Stimulated activated CD8-positive, alpha-beta memory T cell treated with anti-CD3 and anti-CD28 coated beads, Interleukin-2, amount 100 ng/mL, for 1 hour (primary cell): ENCODE data around the gene MTCH2.
A peak's percentile ranks its signal among the peaks of the same experiment; 100 is the strongest.
"Not testable (repeated sequence)": the region's sequence is repeated elsewhere in the genome, so short reads cannot be mapped to it uniquely, and the experiment has no call there.

Source experiments
- DNase-seq, 2 donors: peaks; one replicate each; pipeline ENCODE4 v3.0.0-alpha.2; 2020; ENCODE audit warnings: low read depth in 2 of 2

The MTCH2 gene

DNA sequence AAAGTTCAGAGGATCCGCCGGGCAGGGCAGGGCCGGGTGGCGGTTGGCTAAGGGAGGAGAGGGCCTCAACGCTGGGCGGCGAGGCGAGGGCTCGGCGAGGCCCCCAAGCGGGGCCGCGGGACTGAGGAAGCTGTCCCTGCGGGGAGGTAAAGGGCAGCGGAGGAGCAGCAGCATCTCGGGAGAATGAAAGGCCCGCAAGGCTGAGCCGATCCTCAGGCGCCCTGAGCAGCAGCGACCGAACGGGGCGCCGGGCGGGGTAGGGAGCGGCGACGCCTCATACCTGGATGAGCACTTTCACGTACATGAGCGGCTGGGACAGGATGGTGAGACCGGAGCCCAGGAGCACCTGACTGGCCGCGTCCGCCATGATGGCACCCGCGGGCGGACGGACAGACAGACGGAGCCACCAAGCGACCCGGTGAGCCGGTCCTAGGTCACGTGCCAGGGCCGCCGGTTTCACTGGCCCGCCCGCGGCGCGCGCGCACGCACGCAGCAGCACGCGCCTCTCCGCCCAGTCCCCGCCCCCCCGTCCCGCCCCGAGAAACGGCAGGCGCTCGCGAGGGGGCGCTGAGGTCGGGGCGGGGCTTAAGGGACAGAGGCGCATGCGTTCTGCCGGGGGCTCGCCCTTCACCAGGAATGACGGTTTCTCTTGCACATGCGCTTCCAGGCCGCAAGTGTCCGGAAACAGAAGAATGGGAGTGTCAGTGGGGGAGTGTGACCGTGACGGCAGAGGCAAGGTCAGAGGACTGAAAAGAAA is at the start of gene MTCH2:
Gene MTCH2, minus strand, starts transcription at position 461 of the 757 bp plus-strand sequence. Its CDS starts 94 bp downstream, at position 367.
- peak; percentile 92 to 95 for DNase-seq

DNA sequence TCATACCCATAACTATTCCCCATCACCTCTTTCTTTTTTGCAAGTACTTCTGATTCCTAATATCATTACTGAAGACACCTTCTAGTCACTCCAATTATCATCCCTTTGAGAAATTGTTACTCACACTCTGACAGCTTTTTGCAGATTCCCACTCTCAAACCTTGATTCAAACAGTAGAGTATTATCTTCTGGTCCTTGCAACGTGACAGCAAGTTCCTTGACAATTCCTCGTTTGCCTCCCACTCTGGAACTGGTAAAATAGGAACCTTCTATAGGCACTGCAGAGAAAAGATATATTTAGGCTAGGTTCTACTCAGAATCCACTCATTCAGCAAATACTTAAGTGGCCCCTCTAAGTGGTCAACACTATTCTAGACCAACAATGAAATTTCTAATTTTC is 49.6 kb upstream of the MTCH2 start:
- no peak for DNase-seq

DNA sequence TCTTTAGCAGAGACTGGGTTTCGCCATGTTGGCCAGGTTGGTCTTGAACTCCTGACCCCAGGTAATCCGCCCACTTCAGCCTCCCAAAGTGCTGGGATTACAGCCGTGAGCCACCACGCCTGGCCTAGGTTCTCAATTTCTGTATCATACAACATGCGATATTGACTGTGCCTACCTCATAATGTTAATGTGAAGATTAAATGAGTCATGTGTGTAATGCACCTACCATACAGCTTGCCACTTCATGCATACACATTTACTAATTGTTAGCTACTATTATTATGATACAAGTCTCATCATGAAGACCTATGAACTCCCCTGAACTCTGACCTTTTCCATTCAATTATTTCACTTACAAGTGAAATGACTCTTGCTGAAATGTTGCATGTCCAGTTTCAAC is 47.1 kb upstream of the MTCH2 start:
- DNase-seq = no peak

GRCh38 chr11:47688991-47689390 is 46.6 kb upstream of the MTCH2 start:
- no peak for DNase-seq

GRCh38 chr11:47688111-47688510 is 45.8 kb upstream of the MTCH2 start:
- DNase-seq = no peak

DNA sequence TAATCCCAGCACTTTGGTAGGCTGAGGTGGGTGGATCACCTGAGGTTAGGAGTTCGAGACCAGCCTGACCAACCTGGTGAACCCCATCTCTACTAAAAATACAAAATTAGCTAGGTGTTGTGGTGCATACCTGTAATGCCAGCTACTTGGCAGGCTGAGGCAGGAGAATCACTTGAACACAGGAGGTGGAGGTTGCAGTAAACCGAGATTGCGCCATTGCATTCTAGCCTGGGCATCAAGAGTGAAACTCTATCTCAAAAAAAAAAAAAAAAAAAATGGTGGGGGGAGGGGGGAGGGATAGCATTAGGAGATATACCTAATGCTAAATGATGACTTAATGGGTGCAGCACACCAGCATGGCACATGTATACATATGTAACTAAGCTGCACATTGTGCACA is 44.3 kb upstream of the MTCH2 start:
- not testable (repeated sequence) for DNase-seq

GRCh38 chr11:47686151-47686550 is 43.8 kb upstream of the MTCH2 start:
- no peak for DNase-seq

- DNase-seq = no peak
Measured at GRCh38 chr11:47675851-47676250, 33.5 kb upstream of the MTCH2 start.

DNA sequence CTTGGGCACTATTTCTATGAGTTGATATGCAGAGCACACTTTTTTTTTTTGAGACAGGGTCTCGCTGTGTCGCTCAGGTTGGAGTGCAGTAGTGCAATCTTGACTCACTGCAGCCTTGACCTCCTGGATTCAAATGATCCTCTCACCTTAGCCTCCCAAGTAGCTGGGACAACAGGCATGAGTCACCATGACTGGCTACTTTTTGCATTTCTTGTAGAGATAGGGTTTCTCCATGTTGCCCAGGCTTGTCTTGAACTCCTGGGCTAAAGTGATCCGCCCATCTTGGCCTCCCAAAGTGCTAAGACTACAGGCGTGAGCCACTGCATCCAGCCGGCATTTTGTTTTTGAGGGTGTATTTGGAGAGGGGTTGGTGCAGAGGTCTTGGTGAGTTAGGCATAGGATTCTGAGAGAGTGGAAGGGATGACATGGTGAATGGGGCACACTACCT is 29.9 kb upstream of the MTCH2 start:
- DNase-seq = no peak

- DNase-seq = no peak
Measured at GRCh38 chr11:47669856-47670255, 27.5 kb upstream of the MTCH2 start.

DNA sequence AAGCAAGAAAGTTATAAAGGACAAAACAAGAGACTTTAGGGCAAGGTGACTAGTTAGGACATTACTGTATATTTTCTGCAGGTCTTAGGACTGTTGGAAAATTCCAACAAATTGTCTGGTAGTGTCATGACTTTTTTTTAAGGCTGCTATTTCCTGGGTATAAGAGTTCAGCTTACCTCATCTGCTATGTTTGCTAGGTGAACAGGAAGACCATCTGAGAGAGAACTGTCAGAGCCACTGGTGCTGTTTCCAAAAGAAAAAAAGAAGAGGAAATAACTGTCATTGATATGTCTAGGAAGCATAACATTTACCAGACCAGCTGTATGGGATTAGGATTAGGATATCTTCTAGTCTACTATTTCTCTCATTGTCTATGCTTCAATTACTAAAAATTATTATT is 26.3 kb upstream of the MTCH2 start:
- DNase-seq = no peak

DNA sequence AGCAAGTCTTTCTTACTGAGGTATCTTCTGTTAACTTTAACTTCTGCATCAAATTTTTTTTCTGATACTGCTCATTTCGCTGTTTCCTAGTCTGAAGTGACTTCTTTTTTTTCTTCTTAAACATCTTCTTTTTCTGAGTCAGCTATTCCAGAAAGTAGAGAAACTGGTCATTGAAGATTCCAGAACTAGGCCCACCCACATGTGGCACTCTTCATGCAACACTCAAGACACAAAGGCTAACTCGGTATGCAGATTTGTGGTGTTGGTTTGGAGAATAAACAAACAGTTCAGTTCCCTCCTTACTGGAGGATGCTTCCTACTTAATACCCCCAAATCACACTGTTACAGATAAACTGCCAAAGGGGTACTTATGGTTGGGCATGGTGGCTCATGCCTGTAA is 25.2 kb upstream of the MTCH2 start:
- DNase-seq = no peak

GRCh38 chr11:47667135-47667534 is 24.8 kb upstream of the MTCH2 start:
- no peak for DNase-seq

- not testable (repeated sequence) for DNase-seq
Measured at GRCh38 chr11:47664936-47665335, 22.6 kb upstream of the MTCH2 start.

- DNase-seq = no peak
Measured at GRCh38 chr11:47661245-47661644, 18.9 kb upstream of the MTCH2 start.

DNA sequence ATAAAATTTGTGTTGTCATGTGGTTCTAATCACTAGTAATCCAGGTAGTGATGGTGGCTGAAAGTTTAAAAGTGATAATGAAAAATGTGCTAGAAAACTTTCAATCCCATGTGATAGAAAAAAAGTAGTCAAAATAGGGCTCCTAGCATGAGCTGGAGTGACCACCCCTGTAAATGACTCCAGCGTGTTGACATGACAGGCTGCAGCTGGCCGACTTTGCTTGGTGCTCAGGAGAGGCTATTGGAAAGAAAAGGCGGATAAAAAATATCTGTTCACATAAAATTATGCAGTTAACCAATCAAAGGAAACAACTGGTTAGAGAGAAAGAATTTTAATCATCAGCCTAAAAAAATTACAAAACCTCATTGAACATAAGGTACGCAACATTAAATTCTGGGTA is 16.9 kb upstream of the MTCH2 start:
- no peak for DNase-seq

DNA sequence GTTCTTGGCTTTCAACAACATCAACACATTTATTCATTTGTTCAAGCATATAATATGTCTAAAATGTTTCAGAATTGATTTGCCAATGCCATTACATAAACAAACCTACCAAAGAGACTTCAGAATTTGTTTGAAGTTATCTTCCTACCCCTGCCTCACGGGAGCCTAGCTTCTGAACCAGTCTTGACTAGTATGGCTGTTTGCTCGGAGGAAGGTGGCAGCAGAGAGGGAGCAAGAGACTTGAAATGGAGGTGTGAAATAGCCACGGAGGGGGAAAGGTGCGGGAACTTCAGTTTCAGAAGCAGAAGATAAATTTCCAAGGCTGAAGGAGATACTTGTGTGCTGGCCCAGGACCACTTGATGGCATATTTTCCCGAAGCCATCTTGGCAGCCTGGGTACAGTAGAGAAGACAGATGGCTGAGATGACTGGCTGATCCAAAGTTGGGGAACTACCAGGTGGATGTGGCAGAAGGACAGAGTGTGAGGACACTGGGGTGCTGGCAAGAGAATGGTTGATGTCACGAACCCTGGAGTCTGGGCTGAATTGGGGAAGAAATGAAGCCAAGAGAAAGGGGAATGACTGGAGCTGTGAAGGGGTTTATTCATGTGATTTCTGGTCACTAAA is 14.0 kb upstream of the MTCH2 start:
- no peak for DNase-seq

- no peak for DNase-seq
Measured at GRCh38 chr11:47651818-47652469, 9.6 kb upstream of the MTCH2 start.

- DNase-seq = no peak
Measured at GRCh38 chr11:47649276-47649675, 6.9 kb upstream of the MTCH2 start.

DNA sequence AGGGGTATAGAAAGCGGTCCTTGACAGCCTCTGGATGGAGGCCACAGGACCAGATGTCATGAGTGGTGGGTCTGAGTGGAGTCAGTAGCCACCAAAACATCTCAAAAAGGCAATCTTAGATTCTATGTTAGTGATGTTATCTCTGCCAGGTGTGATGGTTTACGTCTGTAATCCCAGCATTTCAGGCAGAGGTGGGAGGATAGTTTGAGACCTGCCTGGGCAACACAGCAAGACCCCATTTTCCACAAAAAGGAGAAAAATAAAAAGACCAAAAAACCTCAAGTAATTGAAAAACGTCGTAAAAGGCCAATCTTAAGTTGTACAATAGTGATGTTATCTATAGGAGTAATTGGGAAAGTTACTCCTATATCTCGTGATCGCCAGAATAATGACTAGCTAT is 3.7 kb upstream of the MTCH2 start:
- DNase-seq = no peak

- no peak for DNase-seq
Measured at GRCh38 chr11:47645500-47645899, 3.1 kb upstream of the MTCH2 start.

DNA sequence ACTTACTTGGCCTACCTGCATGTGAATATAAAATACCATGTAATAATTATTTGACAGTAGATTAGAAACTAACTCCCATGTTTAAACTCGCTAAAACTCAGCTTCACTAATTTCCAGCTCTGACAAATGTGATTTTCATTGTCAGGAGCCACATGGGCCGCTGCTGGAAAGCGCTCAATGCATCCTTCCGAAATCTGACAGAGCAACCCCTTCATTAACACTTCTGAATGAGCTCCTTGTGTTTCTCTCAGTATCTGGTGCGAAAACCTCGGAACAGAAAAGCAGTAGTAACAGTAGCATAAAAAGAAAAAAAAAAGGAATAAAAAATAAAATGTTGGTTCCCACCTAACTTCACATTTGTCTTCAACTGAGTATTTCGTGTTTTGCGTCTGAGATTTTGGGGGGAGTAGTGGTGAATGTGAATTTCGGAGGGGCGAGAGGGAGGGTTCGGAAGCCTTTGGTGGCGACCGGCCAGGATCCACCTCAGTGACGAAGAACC is 710 bp downstream of the MTCH2 start:
- no peak for DNase-seq

- not testable (repeated sequence) for DNase-seq
Measured at GRCh38 chr11:47640506-47640905, 1.9 kb downstream of the MTCH2 start.
